ENCODE data around the gene TEX19.

TEX19 gene

GRCh38 chr17:82331345-82331939 lies 27.6 kb upstream of the TEX19 start:
- Histone ChIP-seq H3K27me3 (ENCODE audit: insufficient read depth, low read length) (peaks cover 73% of the 10 kb centered on the region), H3K9me3 (ENCODE audit: insufficient read depth, low read depth, low read length) (no peaks in the 10 kb centered on the region), H3K27ac (ENCODE audit: low read depth, low read length) (no peak overlapping the region), H3K9ac (ENCODE audit: low read depth, low read length) (no peak overlapping the region), H3K4me1 (ENCODE audit: insufficient read depth, low read length) (peaks cover 15% of the 10 kb centered on the region), H3K4me3 (ENCODE audit: low read length) (no peak overlapping the region), H3K36me3 (ENCODE audit: insufficient read depth, low read length) (no peaks in the 10 kb centered on the region)
- 93% methylated on average over 25 of the region's 25 CpGs for WGBS

- no peaks in the 10 kb centered on the region for H3K9me3 ChIP-seq (ENCODE audit: insufficient read depth, low read depth, low read length)
- WGBS: 24% methylated on average over 32 of the region's 32 CpGs
- H3K27me3 ChIP-seq (ENCODE audit: insufficient read depth, low read length): peaks cover 83% of the 10 kb centered on the region
- H3K36me3 ChIP-seq (ENCODE audit: insufficient read depth, low read length): no peaks in the 10 kb centered on the region
- peak overlapping the region; percentile 32 for H3K4me3 ChIP-seq (ENCODE audit: low read length)
- peaks cover 12% of the 10 kb centered on the region for H3K4me1 ChIP-seq (ENCODE audit: insufficient read depth, low read length)
- H3K27ac ChIP-seq (ENCODE audit: low read depth, low read length): no peak overlapping the region
- H3K9ac ChIP-seq (ENCODE audit: low read depth, low read length): no peak overlapping the region
Measured at GRCh38 chr17:82332669-82333278, 26.3 kb upstream of the TEX19 start.

- Histone ChIP-seq H3K27ac (ENCODE audit: low read depth, low read length) (no peak within 1 kb of the TSS), H3K36me3 (ENCODE audit: insufficient read depth, low read length) (no peaks in the 10 kb centered on the region), H3K27me3 (ENCODE audit: insufficient read depth, low read length) (peaks cover 87% of the 10 kb centered on the region), H3K4me3 (ENCODE audit: low read length) (peak within 1 kb of the TSS; percentile 45), H3K9me3 (ENCODE audit: insufficient read depth, low read depth, low read length) (no peaks in the 10 kb centered on the region), H3K9ac (ENCODE audit: low read depth, low read length) (no peak within 1 kb of the TSS), H3K4me1 (ENCODE audit: insufficient read depth, low read length) (peaks cover 12% of the 10 kb centered on the region)
- WGBS: 10% methylated on average over 90 of the region's 90 CpGs
Measured at GRCh38 chr17:82333279-82334171, 25.5 kb upstream of the TEX19 start, which contains the start of gene SECTM1. Gene SECTM1 (minus strand): TSS chr17:82333766. CDS start chr17:82327240, 6,526 bp downstream.

GRCh38 chr17:82334204-82334621 lies 24.8 kb upstream of the TEX19 start:
- 83% methylated on average over 25 of the region's 25 CpGs for WGBS

GRCh38 chr17:82334622-82335394 lies 24.2 kb upstream of the TEX19 start:
- Histone ChIP-seq H3K4me1 (ENCODE audit: insufficient read depth, low read length) (peaks cover 19% of the 10 kb centered on the region), H3K27me3 (ENCODE audit: insufficient read depth, low read length) (peaks cover 92% of the 10 kb centered on the region), H3K4me3 (ENCODE audit: low read length) (no peak overlapping the region), H3K9ac (ENCODE audit: low read depth, low read length) (no peak overlapping the region), H3K27ac (ENCODE audit: low read depth, low read length) (no peak overlapping the region), H3K9me3 (ENCODE audit: insufficient read depth, low read depth, low read length) (no peaks in the 10 kb centered on the region), H3K36me3 (ENCODE audit: insufficient read depth, low read length) (no peaks in the 10 kb centered on the region)
- 70% methylated on average over 16 of the region's 16 CpGs for WGBS

More at GRCh38 chr17:82334204-82334621, 24.8 kb upstream of the TEX19 start:
- no peaks in the 10 kb centered on the region for H3K36me3 ChIP-seq (ENCODE audit: insufficient read depth, low read length)
- H3K9ac ChIP-seq (ENCODE audit: low read depth, low read length): no peak overlapping the region
- peaks cover 92% of the 10 kb centered on the region for H3K27me3 ChIP-seq (ENCODE audit: insufficient read depth, low read length)
- H3K9me3 ChIP-seq (ENCODE audit: insufficient read depth, low read depth, low read length): no peaks in the 10 kb centered on the region
- no peak overlapping the region for H3K27ac ChIP-seq (ENCODE audit: low read depth, low read length)
- H3K4me3 ChIP-seq (ENCODE audit: low read length): no peak overlapping the region
- peaks cover 17% of the 10 kb centered on the region for H3K4me1 ChIP-seq (ENCODE audit: insufficient read depth, low read length)

- no peak overlapping the region for H3K9ac ChIP-seq (ENCODE audit: low read depth, low read length)
Measured at GRCh38 chr17:82338858-82339633, 20.0 kb upstream of the TEX19 start.

GRCh38 chr17:82339634-82340580 lies 19.1 kb upstream of the TEX19 start:
- Histone ChIP-seq H3K27ac (ENCODE audit: low read depth, low read length) (no peak overlapping the region), H3K4me1 (ENCODE audit: insufficient read depth, low read length) (peaks cover 18% of the 10 kb centered on the region), H3K9ac (ENCODE audit: low read depth, low read length) (no peak overlapping the region), H3K9me3 (ENCODE audit: insufficient read depth, low read depth, low read length) (no peaks in the 10 kb centered on the region), H3K27me3 (ENCODE audit: insufficient read depth, low read length) (peaks cover 42% of the 10 kb centered on the region), H3K4me3 (ENCODE audit: low read length) (peak overlapping the region; percentile 34; the same call in 1 of the 2 replicates), H3K36me3 (ENCODE audit: insufficient read depth, low read length) (no peaks in the 10 kb centered on the region)
- WGBS: 69% methylated on average over 7 of the region's 10 CpGs

More at GRCh38 chr17:82338858-82339633, 20.0 kb upstream of the TEX19 start:
- H3K4me3 ChIP-seq (ENCODE audit: low read length): peak overlapping the region; percentile 34; the same call in 1 of the 2 replicates
- no peaks in the 10 kb centered on the region for H3K36me3 ChIP-seq (ENCODE audit: insufficient read depth, low read length)
- no peaks in the 10 kb centered on the region for H3K9me3 ChIP-seq (ENCODE audit: insufficient read depth, low read depth, low read length)
- 29% methylated on average over 29 of the region's 29 CpGs for WGBS
- H3K4me1 ChIP-seq (ENCODE audit: insufficient read depth, low read length): peaks cover 19% of the 10 kb centered on the region
- H3K27me3 ChIP-seq (ENCODE audit: insufficient read depth, low read length): peaks cover 51% of the 10 kb centered on the region
- no peak overlapping the region for H3K27ac ChIP-seq (ENCODE audit: low read depth, low read length)

- 94% methylated on average over 28 of the region's 28 CpGs for WGBS
- H3K4me3 ChIP-seq (ENCODE audit: low read length): no peak overlapping the region
- no peaks in the 10 kb centered on the region for H3K9me3 ChIP-seq (ENCODE audit: insufficient read depth, low read depth, low read length)
- no peak overlapping the region for H3K9ac ChIP-seq (ENCODE audit: low read depth, low read length)
- H3K36me3 ChIP-seq (ENCODE audit: insufficient read depth, low read length): no peaks in the 10 kb centered on the region
- no peak overlapping the region for H3K27ac ChIP-seq (ENCODE audit: low read depth, low read length)
- peaks cover 19% of the 10 kb centered on the region for H3K27me3 ChIP-seq (ENCODE audit: insufficient read depth, low read length)
- H3K4me1 ChIP-seq (ENCODE audit: insufficient read depth, low read length): peaks cover 7% of the 10 kb centered on the region; the same call in 1 of the 2 replicates
Measured at GRCh38 chr17:82342361-82343079, 16.5 kb upstream of the TEX19 start.

GRCh38 chr17:82343560-82343959 lies 15.5 kb upstream of the TEX19 start:
- H3K36me3 ChIP-seq (ENCODE audit: insufficient read depth, low read length): no peaks in the 10 kb centered on the region
- H3K4me3 ChIP-seq (ENCODE audit: low read length): no peak overlapping the region
- H3K9me3 ChIP-seq (ENCODE audit: insufficient read depth, low read depth, low read length): no peaks in the 10 kb centered on the region
- no peak overlapping the region for H3K27ac ChIP-seq (ENCODE audit: low read depth, low read length)
- WGBS: 93% methylated on average over 5 of the region's 5 CpGs
- H3K4me1 ChIP-seq (ENCODE audit: insufficient read depth, low read length): peaks cover 7% of the 10 kb centered on the region; the same call in 1 of the 2 replicates
- H3K27me3 ChIP-seq (ENCODE audit: insufficient read depth, low read length): peaks cover 9% of the 10 kb centered on the region
- H3K9ac ChIP-seq (ENCODE audit: low read depth, low read length): no peak overlapping the region

Data from HUES64 (cell line).